ENCODE data around the gene PI4KA. TPM values are rescaled to one million over a fixed set of nuclear protein-coding genes. Genes with fewer than 3 reads are reported as not detected.
A peak's percentile ranks its signal among the peaks of the same experiment; 100 is the strongest.

PI4KA gene
- total RNA-seq, 4 donors from 2014 or later, result 44.7 to 136 (median 67.7) TPM

DNA sequence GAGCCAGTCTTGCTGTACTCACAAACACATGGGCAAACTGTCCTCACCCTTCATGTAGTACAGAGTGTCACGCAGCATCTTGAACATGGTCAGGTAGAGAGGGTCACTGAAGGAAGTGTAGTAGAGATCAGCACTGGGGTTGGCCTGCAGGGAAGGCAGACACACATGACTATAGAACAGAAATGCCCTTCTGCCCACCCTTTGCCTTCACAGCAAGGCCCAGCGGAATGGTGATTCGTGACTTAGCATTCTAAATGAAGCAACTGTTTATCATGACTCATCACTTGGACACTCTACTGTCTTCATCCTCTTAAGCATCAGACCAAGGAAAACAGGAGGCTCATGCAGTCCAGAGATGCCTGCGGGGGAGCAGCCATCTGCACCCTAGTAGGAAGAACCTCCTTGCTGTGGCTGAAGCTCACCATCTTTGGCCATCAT, 51.3 kb downstream of the PI4KA start:
- TF ChIP-seq POLR2A (IDR thresholded peaks at IDR 0.05) (no peak), EP300 (IDR thresholded peaks at IDR 0.05) (no peak)
- WGBS, result 75% methylated on average over 4 of the region's 4 CpGs
- Histone ChIP-seq H3K9me3 (no peaks in the 10 kb centered on the region), H3K27ac (no peak overlapping the region), H3K27me3 (no peaks in the 10 kb centered on the region), H3K4me1 (no peaks in the 10 kb centered on the region), H3K4me3 (no peak overlapping the region), H3K36me3 (peaks cover 82% of the 10 kb centered on the region)
- DNase-seq (ENCODE audit: low spot score in 2 of 2), result no peak

DNA sequence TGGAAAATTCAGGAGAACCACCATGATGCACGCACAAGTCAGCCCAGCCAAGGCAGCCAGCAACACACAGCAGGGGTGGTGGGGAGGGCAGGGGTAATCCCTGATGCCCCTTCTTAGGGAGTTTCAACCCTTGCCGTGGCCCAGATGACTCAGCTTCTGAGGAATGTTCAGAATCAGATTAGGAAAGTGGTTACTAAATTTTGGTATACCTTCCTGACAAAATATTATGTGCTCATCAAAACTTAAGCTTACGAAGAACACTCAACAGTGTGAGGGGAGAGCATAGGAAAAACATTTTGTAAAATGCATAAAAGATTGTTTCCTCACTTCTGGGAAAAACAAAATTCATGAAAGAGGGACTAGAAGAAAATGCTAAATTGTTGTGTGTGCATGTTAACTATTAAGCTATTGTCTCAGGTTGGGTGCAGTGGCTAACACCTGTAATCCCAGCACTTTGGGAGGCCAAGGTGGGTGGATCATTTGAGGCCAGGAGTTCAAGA, 52.6 kb downstream of the PI4KA start:
- H3K27me3 ChIP-seq, result no peaks in the 10 kb centered on the region
- TF ChIP-seq, protein P1, sequence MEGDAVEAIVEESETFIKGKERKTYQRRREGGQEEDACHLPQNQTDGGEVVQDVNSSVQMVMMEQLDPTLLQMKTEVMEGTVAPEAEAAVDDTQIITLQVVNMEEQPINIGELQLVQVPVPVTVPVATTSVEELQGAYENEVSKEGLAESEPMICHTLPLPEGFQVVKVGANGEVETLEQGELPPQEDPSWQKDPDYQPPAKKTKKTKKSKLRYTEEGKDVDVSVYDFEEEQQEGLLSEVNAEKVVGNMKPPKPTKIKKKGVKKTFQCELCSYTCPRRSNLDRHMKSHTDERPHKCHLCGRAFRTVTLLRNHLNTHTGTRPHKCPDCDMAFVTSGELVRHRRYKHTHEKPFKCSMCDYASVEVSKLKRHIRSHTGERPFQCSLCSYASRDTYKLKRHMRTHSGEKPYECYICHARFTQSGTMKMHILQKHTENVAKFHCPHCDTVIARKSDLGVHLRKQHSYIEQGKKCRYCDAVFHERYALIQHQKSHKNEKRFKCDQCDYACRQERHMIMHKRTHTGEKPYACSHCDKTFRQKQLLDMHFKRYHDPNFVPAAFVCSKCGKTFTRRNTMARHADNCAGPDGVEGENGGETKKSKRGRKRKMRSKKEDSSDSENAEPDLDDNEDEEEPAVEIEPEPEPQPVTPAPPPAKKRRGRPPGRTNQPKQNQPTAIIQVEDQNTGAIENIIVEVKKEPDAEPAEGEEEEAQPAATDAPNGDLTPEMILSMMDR (IDR thresholded peaks at IDR 0.05), result no peak
- TF ChIP-seq POLR2A (IDR thresholded peaks at IDR 0.05), result no peak
- TF ChIP-seq EP300 (IDR thresholded peaks at IDR 0.05), result no peak
- TF ChIP-seq POLR2AphosphoS5 (IDR thresholded peaks at IDR 0.05), result no peak
- H3K27ac ChIP-seq, result no peak overlapping the region
- WGBS, result 83% methylated on average over 3 of the region's 3 CpGs
- H3K9me3 ChIP-seq, result no peaks in the 10 kb centered on the region
- no peaks in the 10 kb centered on the region for H3K4me1 ChIP-seq
- peak in 1 of 2 donors; percentile 43 for DNase-seq (ENCODE audit: low spot score in 2 of 2)
- H3K36me3 ChIP-seq, result peaks cover 89% of the 10 kb centered on the region
- no peak overlapping the region for H3K4me3 ChIP-seq

DNA sequence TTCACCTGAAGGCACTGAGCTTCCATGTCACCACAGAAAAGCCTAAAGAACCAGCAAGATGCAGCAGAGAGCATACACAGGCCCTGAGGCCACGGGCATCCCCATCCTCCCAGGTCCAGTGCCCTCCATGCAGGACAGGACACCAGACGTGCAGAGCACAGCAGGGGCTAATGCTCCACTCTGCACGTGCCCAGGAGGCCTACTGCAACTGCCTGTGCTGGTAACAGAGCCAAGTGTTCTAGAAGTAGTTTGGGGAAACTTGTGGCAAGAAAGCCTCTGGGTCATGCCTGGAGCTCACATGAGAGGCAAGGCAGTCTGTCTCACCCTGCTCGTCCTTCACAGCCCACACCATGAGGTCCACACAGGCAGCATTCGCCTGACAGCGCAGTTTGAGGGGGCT, 54.0 kb downstream of the PI4KA start:
- Histone ChIP-seq H3K4me1 (no peaks in the 10 kb centered on the region), H3K27me3 (no peaks in the 10 kb centered on the region), H3K9me3 (no peaks in the 10 kb centered on the region), H3K4me3 (no peak overlapping the region), H3K36me3 (peaks cover 91% of the 10 kb centered on the region), H3K27ac (no peak overlapping the region)
- WGBS, result 93% methylated on average over 6 of the region's 6 CpGs
- no peak for DNase-seq (ENCODE audit: low spot score in 2 of 2)
- TF ChIP-seq, protein P1 (IDR thresholded peaks at IDR 0.05), result no peak
- no peak for TF ChIP-seq POLR2A (IDR thresholded peaks at IDR 0.05)
- no peak for TF ChIP-seq POLR2AphosphoS5 (IDR thresholded peaks at IDR 0.05)
- no peak for TF ChIP-seq EP300 (IDR thresholded peaks at IDR 0.05)

DNA sequence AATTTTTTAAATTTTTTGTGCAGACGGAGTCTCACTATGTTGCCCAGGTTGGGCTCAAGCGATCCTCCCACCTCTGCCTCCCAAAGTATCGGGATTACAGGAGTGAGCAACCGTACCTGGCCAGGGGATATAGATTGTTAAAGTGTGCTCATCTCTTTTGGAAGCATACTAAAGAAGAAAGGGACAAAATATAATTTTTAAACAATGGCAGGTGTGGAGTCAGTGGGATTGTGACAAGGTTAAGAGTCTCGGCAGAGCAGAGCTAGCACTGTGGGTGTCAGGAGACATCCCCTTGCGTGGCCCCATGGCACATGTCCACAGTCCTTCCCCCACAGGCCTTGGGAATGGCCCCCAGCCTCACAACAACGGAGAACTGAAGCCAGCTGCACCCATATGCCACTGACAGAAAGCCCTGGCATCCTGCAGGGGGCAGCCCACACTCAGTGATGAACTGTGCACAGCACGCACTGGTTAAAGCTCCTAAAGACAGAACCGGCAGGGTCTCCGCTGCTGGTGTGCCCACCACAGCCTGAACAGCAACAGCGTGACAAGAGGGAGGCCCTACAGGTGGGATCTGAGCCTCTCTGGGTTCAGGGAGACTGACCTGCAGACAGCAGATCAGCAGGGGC, 54.8 kb downstream of the PI4KA start:
- Histone ChIP-seq H3K9me3 (no peaks in the 10 kb centered on the region), H3K27me3 (no peaks in the 10 kb centered on the region), H3K4me1 (no peaks in the 10 kb centered on the region), H3K27ac (no peak overlapping the region), H3K4me3 (no peak overlapping the region), H3K36me3 (peaks cover 91% of the 10 kb centered on the region)
- TF ChIP-seq, protein P1 (IDR thresholded peaks at IDR 0.05), result peak in 1 of 2 donors; percentile 15
- TF ChIP-seq POLR2A (IDR thresholded peaks at IDR 0.05), result no peak
- WGBS, result 80% methylated on average over 11 of the region's 11 CpGs
- no peak for DNase-seq (ENCODE audit: low spot score in 2 of 2)

DNA sequence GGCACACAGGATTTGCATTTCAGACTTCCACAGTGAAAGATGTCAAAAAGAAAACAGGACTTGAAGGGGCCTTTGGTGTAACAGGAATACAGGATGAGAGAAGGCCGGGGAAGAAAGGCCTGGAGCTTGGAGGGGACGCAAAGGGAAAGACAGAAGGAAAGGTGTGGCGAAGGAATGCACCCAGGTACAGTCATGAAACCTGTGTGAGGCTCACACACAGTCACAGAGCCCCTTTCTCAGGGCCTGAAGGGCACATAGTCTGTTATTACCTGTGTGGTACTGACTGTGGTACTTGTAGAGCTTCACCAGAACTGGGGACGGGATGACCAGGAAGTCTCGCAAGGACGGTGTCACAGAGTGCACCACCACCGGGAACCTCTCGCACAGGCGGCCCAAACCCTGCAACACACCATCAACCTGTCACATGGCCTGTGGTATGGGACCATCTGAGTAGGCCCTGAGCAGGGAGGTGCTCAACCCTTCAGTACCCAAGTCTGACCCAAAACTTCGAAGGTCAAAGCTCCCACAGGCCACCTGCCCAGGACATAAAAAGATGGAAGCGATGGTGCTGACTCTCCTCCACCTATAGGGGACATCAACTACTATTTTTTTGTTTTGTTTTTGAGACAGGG, 55.6 kb downstream of the PI4KA start:
- no peak for DNase-seq (ENCODE audit: low spot score in 2 of 2)
- TF ChIP-seq POLR2AphosphoS5 (IDR thresholded peaks at IDR 0.05), result no peak
- TF ChIP-seq, protein P1 (IDR thresholded peaks at IDR 0.05), result no peak
- no peak for TF ChIP-seq EP300 (IDR thresholded peaks at IDR 0.05)
- no peak for TF ChIP-seq POLR2A (IDR thresholded peaks at IDR 0.05)
- no peak overlapping the region for H3K4me3 ChIP-seq
- H3K27me3 ChIP-seq, result no peaks in the 10 kb centered on the region
- peaks cover 96% of the 10 kb centered on the region for H3K36me3 ChIP-seq
- H3K27ac ChIP-seq, result no peak overlapping the region
- H3K4me1 ChIP-seq, result no peaks in the 10 kb centered on the region
- H3K9me3 ChIP-seq, result no peaks in the 10 kb centered on the region
- WGBS, result 96% methylated on average over 10 of the region's 11 CpGs
